ENCODE data around the gene MT1B. TPM values are rescaled to one million over a fixed set of nuclear protein-coding genes. Genes with fewer than 3 reads are reported as not detected.
"Not testable (repeated sequence)": the region's sequence is repeated elsewhere in the genome, so short reads cannot be mapped to it uniquely, and the experiment has no call there.

MT1B gene
- total and polyA plus RNA-seq, 7 donors: not detected

- Histone ChIP-seq H3K36me3 (ENCODE audit: insufficient read depth in 1 of 2, low read depth in 1 of 2) (no peaks in the 10 kb centered on the region), H3K27ac (no peak overlapping the region), H3K27me3 (ENCODE audit: insufficient read depth in 3 of 3, low read length in 2 of 3) (peaks cover 0 to 36% (median 4%) of the 10 kb centered on the region in 3 donors), H3K4me1 (no peaks in the 10 kb centered on the region), H3K4me3 (no peak overlapping the region), H3K9me3 (no peaks in the 10 kb centered on the region)
- 87 to 90% (median 89%) methylated on average over 11 of the region's 11 CpGs for WGBS, 3 donors
- ATAC-seq (no peak), DNase-seq (no peak)
- intact Hi-C loops (cut with DNase I): loop anchor here (1.0 to 5.0 kb wide), 4 partner anchors 29 to 70 kb away; partner anchors contain the start of gene MT1M (in 1 of the 2)
- TF ChIP-seq CTCF (IDR thresholded peaks at IDR 0.05): no peak
Observed at GRCh38 chr16:56672761-56673536, 21.3 kb downstream of the MT1B start.

GRCh38 chr16:56673921-56674320 is 22.2 kb downstream of the MT1B start:
- no peak overlapping the region for H3K27ac ChIP-seq
- intact Hi-C loops (cut with DNase I): loop anchor here (1.0 to 5.0 kb wide), 4 partner anchors 28 to 71 kb away; partner anchors contain the start of gene MT1M (in 1 of the 2)
- no peaks in the 10 kb centered on the region for H3K9me3 ChIP-seq
- WGBS, 3 donors: 26 to 39% (median 29%) methylated on average over 12 of the region's 12 CpGs
- DNase-seq: peak in 1 of 2 donors; percentile 72
- no peak overlapping the region for H3K4me3 ChIP-seq
- peaks cover 0 to 26% (median 4%) of the 10 kb centered on the region in 3 donors for H3K27me3 ChIP-seq (ENCODE audit: insufficient read depth in 3 of 3, low read length in 2 of 3)
- peaks cover under 1% of the 10 kb centered on the region for H3K4me1 ChIP-seq
- H3K36me3 ChIP-seq (ENCODE audit: insufficient read depth in 1 of 2, low read depth in 1 of 2): no peaks in the 10 kb centered on the region
- TF ChIP-seq CTCF (IDR thresholded peaks at IDR 0.05): peak; percentile 71
- ATAC-seq: peak; percentile 58 to 91 (median 79)

- H3K9me3 ChIP-seq; H3K27ac ChIP-seq; DNase-seq; ATAC-seq; H3K4me1 ChIP-seq; H3K4me3 ChIP-seq; H3K36me3 ChIP-seq (ENCODE audit: insufficient read depth in 1 of 2, low read depth in 1 of 2): not testable (repeated sequence)
- H3K27me3 ChIP-seq (ENCODE audit: insufficient read depth in 3 of 3, low read length in 2 of 3): peaks cover 0 to 20% (median 0%) of the 10 kb centered on the region in 3 donors
- 82 to 87% (median 85%) methylated on average over 6 of the region's 6 CpGs for WGBS, 3 donors
- intact Hi-C loops (cut with DNase I): loop anchor here in 1 of 2 donors (5.0 kb wide), 1 partner anchor 42 kb away; the partner anchor contains the start of gene MT1M
Observed at GRCh38 chr16:56674570-56674969, 22.9 kb downstream of the MT1B start.

GRCh38 chr16:56675685-56676210 is 24.1 kb downstream of the MT1B start:
- ATAC-seq (no peak), DNase-seq (no peak)
- H3K27me3 ChIP-seq (ENCODE audit: insufficient read depth in 3 of 3, low read length in 2 of 3): peaks cover 0 to 8% (median 0%) of the 10 kb centered on the region in 3 donors
- no peaks in the 10 kb centered on the region for H3K9me3 ChIP-seq
- H3K36me3 ChIP-seq (ENCODE audit: insufficient read depth in 1 of 2, low read depth in 1 of 2): no peaks in the 10 kb centered on the region
- no peak for TF ChIP-seq CTCF (IDR thresholded peaks at IDR 0.05)
- 22 to 32% (median 25%) methylated on average over 24 to 32 of the region's 32 CpGs for WGBS, 3 donors
- peaks cover 13% of the 10 kb centered on the region for H3K4me1 ChIP-seq
- no peak overlapping the region for H3K27ac ChIP-seq
- intact Hi-C loops (cut with DNase I): no loop called here
- no peak overlapping the region for H3K4me3 ChIP-seq

GRCh38 chr16:56677474-56677873 is 25.8 kb downstream of the MT1B start:
- DNase-seq: no peak

More at GRCh38 chr16:56677474-56677873, 25.8 kb downstream of the MT1B start:
- TF ChIP-seq CTCF (IDR thresholded peaks at IDR 0.05): no peak
- no peaks in the 10 kb centered on the region for H3K9me3 ChIP-seq
- H3K27ac ChIP-seq: no peak overlapping the region
- 74 to 88% (median 75%) methylated on average over 3 of the region's 3 CpGs for WGBS, 3 donors
- intact Hi-C loops (cut with DNase I): no loop called here
- H3K27me3 ChIP-seq (ENCODE audit: insufficient read depth in 3 of 3, low read length in 2 of 3): peaks cover 0 to 4% (median 0%) of the 10 kb centered on the region in 3 donors
- ATAC-seq: no peak
- no peaks in the 10 kb centered on the region for H3K36me3 ChIP-seq (ENCODE audit: insufficient read depth in 1 of 2, low read depth in 1 of 2)
- H3K4me1 ChIP-seq: peaks cover 22% of the 10 kb centered on the region
- H3K4me3 ChIP-seq: no peak overlapping the region
